Colonic mucosa (tissue), 4 donors: Measurements from ENCODE around the gene CHCHD3. TPM values are rescaled to one million over a fixed set of nuclear protein-coding genes. Genes with fewer than 3 reads are reported as not detected.

ENCODE experiments used
- DNase-seq: peaks from one replicate; pipeline ENCODE4 v3.0.0-alpha.2; 2020
- H3K27ac ChIP-seq: fragments of 200-600 bp; one replicate; pipeline ENCODE4 v1.8.0; 2021
- H3K27me3 ChIP-seq: fragments of 200-600 bp; one replicate; pipeline ENCODE4 v1.8.0; 2021
- H3K36me3 ChIP-seq: fragments of 200-600 bp; one replicate; pipeline ENCODE4 v1.8.0; 2021
- H3K4me1 ChIP-seq: fragments of 200-600 bp; one replicate; pipeline ENCODE4 v1.8.0; 2021; ENCODE audit warnings: mild to moderate bottlenecking
- H3K4me3 ChIP-seq: fragments of 200-600 bp; one replicate; pipeline ENCODE4 v1.8.0; 2021
- H3K9ac ChIP-seq, 2 donors: one replicate each; pipeline ENCODE4 v1.7.0; 2013; ENCODE audit warnings: control low read depth in 2 of 2, low read depth in 2 of 2, low read length in 2 of 2
- H3K9me3 ChIP-seq: fragments of 200-600 bp; one replicate; pipeline ENCODE4 v1.8.0; 2021
- intact Hi-C: fragments of 100-400 bp; cut with DNase I; formaldehyde crosslinking; loops from one replicate; pipeline ENCODE4 v1.14.1; 2022
- total RNA-seq, 2 donors: library from RNA; stranded (reverse); fragmentation: NEBNext Ultra II Directional in 1 of 2; extraction: Animal tissue kit (Norgen Biotek cat#: 25700) in 1 of 2; gene quantifications; one replicate each; pipeline ENCODE4 v1.2.1, GENCODE V29; 2021
- TF ChIP-seq, protein P1 (sequence below): fragments of 200-600 bp; IDR thresholded peaks from one replicate; pipeline ENCODE4 v1.8.0; 2022; ENCODE audit warnings: antibody characterized with exemption, mild to moderate bottlenecking
- donor health status: healthy.
- donor health status: DM: no; HTN: no; CAD: no.
- donor health status: DM: no; HTN: no; CAD: no.

CHCHD3 gene
- total RNA-seq, 2 donors from 2014 or later = 81.5 to 112 TPM

DNA sequence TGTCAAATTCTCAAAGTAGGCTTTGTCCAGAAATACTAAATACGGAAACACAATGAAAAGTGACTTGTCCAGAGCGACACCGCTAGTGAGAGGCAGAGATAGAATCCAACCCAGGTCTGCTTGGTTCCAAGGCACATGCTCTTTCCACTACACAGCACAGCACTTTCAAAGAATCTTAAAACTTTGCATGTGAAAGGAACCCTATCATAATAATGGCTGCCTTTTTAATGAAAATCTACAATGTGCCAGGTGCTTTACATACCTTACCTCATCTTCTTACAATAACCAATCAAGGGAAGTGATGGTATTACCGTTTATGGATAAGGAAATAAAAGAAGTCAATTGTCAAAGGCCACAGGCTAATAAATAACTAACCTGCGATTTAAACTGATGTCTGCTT lies 2.6 kb downstream of the CHCHD3 start:
- no peaks in the 10 kb centered on the region for H3K9me3 ChIP-seq
- TF ChIP-seq, protein P1, sequence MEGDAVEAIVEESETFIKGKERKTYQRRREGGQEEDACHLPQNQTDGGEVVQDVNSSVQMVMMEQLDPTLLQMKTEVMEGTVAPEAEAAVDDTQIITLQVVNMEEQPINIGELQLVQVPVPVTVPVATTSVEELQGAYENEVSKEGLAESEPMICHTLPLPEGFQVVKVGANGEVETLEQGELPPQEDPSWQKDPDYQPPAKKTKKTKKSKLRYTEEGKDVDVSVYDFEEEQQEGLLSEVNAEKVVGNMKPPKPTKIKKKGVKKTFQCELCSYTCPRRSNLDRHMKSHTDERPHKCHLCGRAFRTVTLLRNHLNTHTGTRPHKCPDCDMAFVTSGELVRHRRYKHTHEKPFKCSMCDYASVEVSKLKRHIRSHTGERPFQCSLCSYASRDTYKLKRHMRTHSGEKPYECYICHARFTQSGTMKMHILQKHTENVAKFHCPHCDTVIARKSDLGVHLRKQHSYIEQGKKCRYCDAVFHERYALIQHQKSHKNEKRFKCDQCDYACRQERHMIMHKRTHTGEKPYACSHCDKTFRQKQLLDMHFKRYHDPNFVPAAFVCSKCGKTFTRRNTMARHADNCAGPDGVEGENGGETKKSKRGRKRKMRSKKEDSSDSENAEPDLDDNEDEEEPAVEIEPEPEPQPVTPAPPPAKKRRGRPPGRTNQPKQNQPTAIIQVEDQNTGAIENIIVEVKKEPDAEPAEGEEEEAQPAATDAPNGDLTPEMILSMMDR = no peak
- peaks cover 4% of the 10 kb centered on the region for H3K4me1 ChIP-seq
- intact Hi-C loops = no loop called here
- H3K36me3 ChIP-seq = no peaks in the 10 kb centered on the region
- no peak overlapping the region for H3K27ac ChIP-seq
- no peaks in the 10 kb centered on the region for H3K27me3 ChIP-seq
- no peak for DNase-seq
- H3K9ac ChIP-seq = no peak overlapping the region
- H3K4me3 ChIP-seq = no peak overlapping the region

DNA sequence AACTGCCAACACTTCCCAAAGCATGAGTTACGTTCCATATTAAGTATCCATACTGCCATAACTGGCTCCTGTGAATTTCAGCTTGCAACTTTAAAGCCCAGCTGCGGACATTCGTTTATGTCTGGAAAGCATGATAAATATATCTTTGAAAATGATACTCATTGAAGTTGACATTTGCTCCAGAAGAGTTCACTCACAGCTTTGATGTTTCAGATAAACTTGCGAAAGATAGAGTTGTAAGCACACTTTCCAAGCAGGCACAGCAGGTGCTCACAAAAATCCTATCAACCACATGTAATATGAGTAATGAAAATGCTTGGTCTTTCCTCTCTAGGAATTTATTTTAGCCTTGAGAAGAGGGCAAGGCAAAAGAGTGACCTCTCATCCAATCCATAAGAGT lies 4.5 kb downstream of the CHCHD3 start:
- Histone ChIP-seq H3K9me3 (no peaks in the 10 kb centered on the region), H3K27ac (no peak overlapping the region), H3K27me3 (no peaks in the 10 kb centered on the region), H3K4me3 (no peak overlapping the region), H3K36me3 (no peaks in the 10 kb centered on the region), H3K4me1 (peaks cover 4% of the 10 kb centered on the region), H3K9ac (no peak overlapping the region)
- intact Hi-C loops = no loop called here
- DNase-seq = no peak
- TF ChIP-seq, protein P1 = no peak

DNA sequence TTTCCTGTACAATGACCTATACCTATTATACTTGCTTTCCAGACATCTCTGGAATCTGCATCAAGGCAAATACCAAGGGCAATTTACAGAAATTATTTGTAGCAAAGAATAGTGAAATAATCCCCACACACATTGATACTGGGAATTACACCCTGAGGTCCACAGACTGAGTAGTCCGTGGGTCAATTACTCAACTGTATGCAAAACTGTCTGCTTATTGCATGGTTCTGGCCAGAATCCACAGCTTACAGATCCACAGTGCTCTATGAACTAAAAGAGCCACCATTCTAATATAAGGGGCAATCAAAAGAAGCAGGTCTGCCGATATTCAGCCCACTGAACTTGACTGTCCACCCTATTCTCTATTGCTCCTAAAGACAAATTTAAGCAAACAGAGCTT lies 5.7 kb downstream of the CHCHD3 start:
- DNase-seq = no peak
- Histone ChIP-seq H3K9me3 (no peaks in the 10 kb centered on the region), H3K4me1 (peaks cover 4% of the 10 kb centered on the region), H3K36me3 (no peaks in the 10 kb centered on the region), H3K27me3 (no peaks in the 10 kb centered on the region), H3K9ac (no peak overlapping the region), H3K4me3 (no peak overlapping the region), H3K27ac (no peak overlapping the region)
- intact Hi-C loops = no loop called here
- TF ChIP-seq, protein P1 = no peak

DNA sequence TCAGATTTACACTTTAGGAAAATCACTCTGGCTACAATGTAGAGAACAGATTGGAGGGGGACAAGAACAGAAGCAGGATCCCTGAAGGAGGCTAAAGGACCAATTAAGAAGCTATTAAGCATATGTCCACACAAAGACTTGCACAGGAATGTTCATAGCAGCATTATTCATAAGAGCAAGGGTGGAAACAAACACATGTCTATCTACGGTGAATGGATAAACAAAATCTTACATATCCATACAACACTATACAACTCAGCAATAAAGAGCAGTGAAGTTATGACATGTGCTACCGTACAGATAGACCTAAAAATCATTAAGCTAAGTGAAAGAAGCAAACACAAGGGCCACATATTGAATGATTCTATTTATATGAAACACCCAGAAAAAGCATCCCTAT lies 10.4 kb downstream of the CHCHD3 start:
- no peaks in the 10 kb centered on the region for H3K9me3 ChIP-seq

DNA sequence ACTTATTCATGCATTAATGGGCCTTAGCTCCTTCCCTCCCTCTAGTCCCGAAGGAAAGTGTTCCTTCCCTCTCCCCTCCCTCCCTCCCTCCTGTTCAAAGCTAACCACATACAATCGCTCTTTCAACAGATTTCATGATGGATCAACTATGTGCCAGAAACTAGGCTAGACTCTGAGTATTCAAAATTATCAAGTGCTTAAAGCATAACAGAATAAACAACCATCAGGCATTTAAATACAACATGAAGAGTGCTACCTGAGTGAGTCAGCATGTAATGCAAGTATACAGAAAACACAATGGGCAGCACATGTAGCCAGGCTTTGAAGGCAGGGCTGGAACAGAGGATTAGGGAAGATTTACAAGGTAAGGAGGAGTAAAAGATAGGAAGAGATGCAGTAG lies 11.3 kb downstream of the CHCHD3 start:
- intact Hi-C loops = no loop called here
- peaks cover 3% of the 10 kb centered on the region for H3K36me3 ChIP-seq
- no peak overlapping the region for H3K9ac ChIP-seq
- H3K4me3 ChIP-seq = no peak overlapping the region
- no peaks in the 10 kb centered on the region for H3K27me3 ChIP-seq
- TF ChIP-seq, protein P1 = no peak
- H3K9me3 ChIP-seq = no peaks in the 10 kb centered on the region
- no peak for DNase-seq
- no peak overlapping the region for H3K27ac ChIP-seq
- H3K4me1 ChIP-seq = no peaks in the 10 kb centered on the region

More for the DNA sequence above, 10.4 kb downstream of the CHCHD3 start:
- Histone ChIP-seq H3K4me1 (no peaks in the 10 kb centered on the region), H3K27ac (no peak overlapping the region), H3K9ac (no peak overlapping the region), H3K4me3 (no peak overlapping the region), H3K27me3 (no peaks in the 10 kb centered on the region), H3K36me3 (peaks cover 3% of the 10 kb centered on the region)
- no peak for DNase-seq
- TF ChIP-seq, protein P1 = no peak
- intact Hi-C loops = no loop called here

DNA sequence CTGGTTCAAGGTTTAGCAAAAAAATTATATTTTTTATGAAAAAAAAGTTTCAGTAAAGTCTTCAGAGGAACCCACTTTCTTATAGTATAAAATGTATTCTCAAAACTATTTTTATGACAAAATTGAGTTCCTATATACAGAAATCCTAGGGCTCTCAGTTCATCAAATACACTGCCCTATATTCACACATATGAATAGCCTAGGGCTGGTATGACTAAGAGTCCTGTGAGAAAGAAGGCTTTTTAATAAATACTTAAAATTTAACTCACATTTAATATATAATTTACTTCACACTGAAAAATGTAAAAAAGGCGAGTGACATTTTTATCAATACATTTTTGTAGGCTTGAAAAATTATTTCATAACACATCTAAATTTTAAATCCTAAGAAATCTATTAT lies 16.6 kb downstream of the CHCHD3 start:
- H3K36me3 ChIP-seq = peaks cover 3% of the 10 kb centered on the region
- H3K27me3 ChIP-seq = no peaks in the 10 kb centered on the region
- DNase-seq = no peak
- intact Hi-C loops = no loop called here
- TF ChIP-seq, protein P1 = no peak
- H3K4me3 ChIP-seq = no peak overlapping the region
- no peaks in the 10 kb centered on the region for H3K4me1 ChIP-seq
- no peak overlapping the region for H3K9ac ChIP-seq
- H3K27ac ChIP-seq = no peak overlapping the region
- H3K9me3 ChIP-seq = no peaks in the 10 kb centered on the region
